Endothelial cell of umbilical vein (primary cell): ENCODE data around the gene H2BK1. TPM values are rescaled to one million over a fixed set of nuclear protein-coding genes. Genes with fewer than 3 reads are reported as not detected.

Experiments
- BruUV-seq: library from RNA; stranded (reverse); fragments of 400-500 nt; replicated peaks from 2 replicates; lab custom pipeline; 2021; lab: Mats Ljungman, UMichigan
- CTCF ChIA-PET: fragments of 300-600, 350-600 bp; sonication (Branson Sonifier 250); formaldehyde crosslinking; loops from one replicate; lab custom pipeline; 2021; ENCODE audit warnings: antibody characterized with exemption, inconsistent platforms; lab: Charles Lee
- POLR2A ChIA-PET: fragments of 300-600, 350-600 bp; sonication (Branson Sonifier 250); formaldehyde crosslinking; loops from one replicate; lab custom pipeline; 2021; ENCODE audit warnings: antibody characterized with exemption, inconsistent platforms; lab: Charles Lee
- DNase-seq: peaks from one replicate; pipeline ENCODE4 v3.0.0-alpha.2; 2011; ENCODE audit warnings: low read depth, low spot score
- FAIRE-seq: peaks from 2 replicates; lab custom pipeline; 2011; peaks lifted over from hg19 to GRCh38; lab: Jason Lieb, UNC
- H2AFZ ChIP-seq: 2 replicates; pipeline ENCODE4 v1.6.0; 2012; ENCODE audit warnings: low read depth, low read length, control low read depth, inconsistent platforms
- H3K27ac ChIP-seq: 2 replicates; pipeline ENCODE4 v1.5.1; 2011; ENCODE audit warnings: low read depth, mild to moderate bottlenecking, control low read depth, low read length, moderate library complexity; ENCODE audit not compliant: insufficient read depth
- H3K27me3 ChIP-seq, 2 experiments: 2 replicates each; pipeline versions ENCODE4 v1.6.0 to v1.6.1; 2011; ENCODE audit warnings: low read length in 2 of 2, mixed read lengths in 1 of 2; ENCODE audit not compliant: control insufficient read depth in 2 of 2, insufficient read depth in 2 of 2
- H3K36me3 ChIP-seq, 2 experiments: 2 replicates in 1 of 2; 3 replicates in 1 of 2; pipeline ENCODE4 v1.5.1; 2011; ENCODE audit warnings: low read length in 2 of 2, mild to moderate bottlenecking in 1 of 2, moderate library complexity in 1 of 2; ENCODE audit not compliant: control insufficient read depth in 2 of 2, insufficient read depth in 2 of 2; ENCODE audit errors: extremely low read depth in 1 of 2
- H3K4me1 ChIP-seq: 3 replicates; pipeline ENCODE4 v1.5.1; 2011; ENCODE audit warnings: mild to moderate bottlenecking, low read length; ENCODE audit not compliant: control insufficient read depth, insufficient read depth; ENCODE audit errors: extremely low read depth
- H3K4me2 ChIP-seq: 2 replicates; pipeline ENCODE4 v1.6.1; 2011; ENCODE audit warnings: low read length, control low read depth, mixed read lengths; ENCODE audit not compliant: insufficient read depth
- H3K4me3 ChIP-seq, 3 experiments: fragments of 200-600 bp in 1 of 3; sonication (generic), shearing (Covaris generic) in 1 of 3; replicated peaks in 1 of 3; 2 replicates each; pipeline ENCODE4 v1.5.1; 2011 to 2016; ENCODE audit warnings: control low read depth in 3 of 3, low read length in 3 of 3, mild to moderate bottlenecking in 2 of 3, inconsistent platforms in 1 of 3, low read depth in 1 of 3, moderate library complexity in 1 of 3; ENCODE audit not compliant: insufficient read depth in 1 of 3
- H3K79me2 ChIP-seq: 2 replicates; pipeline ENCODE4 v1.6.0; 2012; ENCODE audit warnings: low read length, inconsistent platforms; ENCODE audit not compliant: control insufficient read depth, insufficient read depth
- H3K9ac ChIP-seq: replicated peaks from 2 replicates; pipeline ENCODE3; 2011; ENCODE audit warnings: low read length, control low read depth; ENCODE audit not compliant: insufficient read depth; ENCODE audit errors: extremely low read depth
- H3K9me1 ChIP-seq: replicated peaks from 3 replicates; pipeline ENCODE4 v1.6.0; 2011; ENCODE audit warnings: mild to moderate bottlenecking, low read length; ENCODE audit not compliant: control insufficient read depth, insufficient read depth; ENCODE audit errors: extremely low read depth
- H3K9me3 ChIP-seq: replicated peaks from 2 replicates; pipeline ENCODE4 v1.5.1; 2012; ENCODE audit warnings: low read length, inconsistent platforms; ENCODE audit not compliant: control insufficient read depth, insufficient read depth
- H4K20me1 ChIP-seq: replicated peaks from 2 replicates; pipeline ENCODE3; 2011; ENCODE audit warnings: mild to moderate bottlenecking, low read length; ENCODE audit not compliant: control insufficient read depth, insufficient read depth; ENCODE audit errors: extremely low read depth
- CTCF ChIP-seq, 2 donors: IDR thresholded peaks; 1 replicate in 1 of 2; 2 replicates in 1 of 2; pipeline ENCODE4 v1.5.1; 2011; ENCODE audit warnings: low read length in 2 of 2, mild to moderate bottlenecking in 2 of 2, moderate library complexity in 2 of 2, control low read depth in 1 of 2, inconsistent platforms in 1 of 2, low read depth in 1 of 2; ENCODE audit not compliant: insufficient read depth in 1 of 2; ENCODE audit errors: extremely low read depth in 1 of 2
- EZH2 ChIP-seq: IDR thresholded peaks from 2 replicates; pipeline ENCODE4 v1.6.1; 2012; ENCODE audit warnings: borderline replicate concordance, low read depth, mild to moderate bottlenecking, moderate library complexity, low read length, inconsistent platforms; ENCODE audit not compliant: severe bottlenecking
- FOS ChIP-seq: IDR thresholded peaks from 2 replicates; pipeline ENCODE4 v1.6.1; 2011; ENCODE audit warnings: mild to moderate bottlenecking, low read length, moderate library complexity, borderline replicate concordance; ENCODE audit not compliant: insufficient read depth
- GATA2 ChIP-seq: IDR thresholded peaks from 2 replicates; pipeline ENCODE4 v1.7.0; 2011; ENCODE audit warnings: low read depth, mild to moderate bottlenecking, moderate library complexity, mixed read lengths, low read length; ENCODE audit not compliant: insufficient read length, insufficient read depth
- JUN ChIP-seq: IDR thresholded peaks from 2 replicates; pipeline ENCODE4 v1.6.1; 2011; ENCODE audit warnings: borderline replicate concordance, low read depth; ENCODE audit not compliant: insufficient read length, insufficient read depth
- MAX ChIP-seq: IDR thresholded peaks from 2 replicates; pipeline ENCODE4 v1.6.1; 2011; ENCODE audit not compliant: insufficient read depth, insufficient read length
- MYC ChIP-seq: IDR thresholded peaks from one replicate; pipeline ENCODE4 v1.6.1; 2011; ENCODE audit warnings: mild to moderate bottlenecking, low read depth, low read length
- POLR2A ChIP-seq: IDR thresholded peaks from 2 replicates; pipeline ENCODE4 v1.6.1; 2012; ENCODE audit warnings: low read depth, mild to moderate bottlenecking, control low read depth, low read length
- POLR2AphosphoS5 ChIP-seq: IDR thresholded peaks from 2 replicates; pipeline ENCODE4 v1.6.1; 2012; ENCODE audit warnings: low read depth, mild to moderate bottlenecking, control low read depth, low read length, moderate library complexity; ENCODE audit not compliant: insufficient read depth
- dilution Hi-C: fragments of 300-500 bp; cut with MboI; formaldehyde crosslinking; loops from one replicate; pipeline ENCODE4 v1.15.0; 2019; ENCODE audit warnings: low sequenced_read_pairs; ENCODE audit not compliant: extremely low pct_ligation_motif_present
- intact Hi-C: fragments of 100-400 bp; cut with micrococcal nuclease; formaldehyde crosslinking; loops from one replicate; pipeline ENCODE4 v1.10.0; 2022
- polyA plus RNA-seq, 4 experiments: library from polyadenylated mRNA; depleted of rRNA in 3 of 4; stranded (reverse) in 3 of 4; unstranded in 1 of 4; fragments of >200 nt; gene quantifications; 2 replicates each; pipeline versions ENCODE4 v1.2.1 to v1.2.3, GENCODE V29; 2011 to 2012; ENCODE audit warnings: missing spikeins in 1 of 4
- total RNA-seq: library from RNA; stranded (reverse); gene quantifications from 2 replicates; pipeline ENCODE4 v1.2.3, GENCODE V29; 2021

The H2BK1 gene
- total and polyA plus RNA-seq, 2 donors (not counting 3 experiments of a cell fraction or from before 2014, with no cell fraction given) = not detected

DNA sequence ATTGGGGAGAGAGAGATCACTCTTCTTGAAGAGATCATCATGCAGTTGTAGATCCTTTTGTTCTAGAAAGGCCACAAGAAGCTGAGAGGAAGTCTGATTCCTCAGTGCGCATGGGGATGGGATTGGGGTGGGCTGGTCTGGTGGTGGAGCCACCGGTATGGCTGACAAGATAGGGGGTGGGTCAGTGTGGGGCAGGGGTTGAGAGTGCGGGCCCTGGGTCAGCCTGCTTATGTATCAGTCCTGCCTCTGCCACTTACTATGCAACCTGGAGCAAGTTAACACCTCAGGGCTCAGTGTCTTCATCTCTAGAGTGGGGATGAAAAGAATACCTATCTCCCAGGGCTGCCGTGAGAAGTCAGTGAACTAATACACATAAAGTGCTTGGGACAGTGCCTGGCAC lies 30.2 kb upstream of the H2BK1 start:
- CTCF ChIA-PET = no interaction called here
- Histone ChIP-seq H3K4me2 (no peak overlapping the region), H3K36me3 (peaks cover under 1 to 30% of the 10 kb centered on the region in 2 experiments), H3K79me2 (peaks cover 8% of the 10 kb centered on the region), H4K20me1 (no peaks in the 10 kb centered on the region), H3K27ac (no peak overlapping the region), H3K4me3 (no peak overlapping the region), H2AFZ (no peak overlapping the region), H3K4me1 (peaks cover 5% of the 10 kb centered on the region), H3K9me3 (no peaks in the 10 kb centered on the region), H3K27me3 (peaks cover 0 to 6% of the 10 kb centered on the region in 2 experiments), H3K9me1 (no peaks in the 10 kb centered on the region), H3K9ac (no peak overlapping the region)
- dilution Hi-C loops = no loop called here
- intact Hi-C loops = no loop called here
- POLR2A ChIA-PET = no interaction called here
- no TSS peak for BruUV-seq
- no peak for DNase-seq
- no peak for FAIRE-seq
- TF ChIP-seq POLR2A = peak; percentile 40
- TF ChIP-seq JUN = no peak

GRCh38 chr7:151239837-151240459 lies 29.7 kb upstream of the H2BK1 start:
- no peak overlapping the region for H3K4me3 ChIP-seq
- H3K79me2 ChIP-seq = peaks cover 14% of the 10 kb centered on the region
- H3K27ac ChIP-seq = no peak overlapping the region
- peaks cover 0 to 4% of the 10 kb centered on the region in 2 experiments for H3K27me3 ChIP-seq
- no peak for FAIRE-seq
- no peak overlapping the region for H2AFZ ChIP-seq
- no peaks in the 10 kb centered on the region for H4K20me1 ChIP-seq
- no TSS peak for BruUV-seq
- H3K4me1 ChIP-seq = peaks cover 2% of the 10 kb centered on the region
- TF ChIP-seq JUN (no peak), GATA2 (no peak), MYC (no peak), CTCF (IDR thresholded peaks at IDR 0.05; ENCODE audit: extremely low read depth in 1 of 2, insufficient read depth in 1 of 2, low read depth in 1 of 2, low read length in 2 of 2) (no peak), EZH2 (no peak), POLR2AphosphoS5 (no peak), FOS (no peak), MAX (no peak), POLR2A (no peak)
- DNase-seq = no peak
- H3K9ac ChIP-seq = no peak overlapping the region
- ChIA-PET CTCF (no interaction called here), POLR2A (no interaction called here)
- intact Hi-C loops = no loop called here
- H3K9me3 ChIP-seq = no peaks in the 10 kb centered on the region
- H3K9me1 ChIP-seq = no peaks in the 10 kb centered on the region
- dilution Hi-C loops = no loop called here
- no peak overlapping the region for H3K4me2 ChIP-seq
- peaks cover 3 to 35% of the 10 kb centered on the region in 2 experiments for H3K36me3 ChIP-seq
